Measurements from ENCODE around the gene SLC7A10.

The SLC7A10 gene

GRCh38 chr19:33221638-33222037, 4.0 kb downstream of the SLC7A10 start:
- in situ Hi-C loops (cut with MboI; ENCODE audit: low sequenced_read_pairs, unreplicated experiment): no loop called here
- DNase-seq (ENCODE audit: low spot score): no peak
- TF ChIP-seq CTCF (IDR thresholded peaks at IDR 0.05; ENCODE audit: borderline replicate concordance, control extremely low read depth, extremely low read depth, insufficient read depth, missing control alignments): no peak

- in situ Hi-C loops (cut with MboI; ENCODE audit: low sequenced_read_pairs, unreplicated experiment): no loop called here
- DNase-seq (ENCODE audit: low spot score): no peak
These were observed 4.9 kb downstream of the SLC7A10 start for GRCh38 chr19:33220735-33221134.

GRCh38 chr19:33220115-33220514, 5.5 kb downstream of the SLC7A10 start:
- TF ChIP-seq CTCF (IDR thresholded peaks at IDR 0.05; ENCODE audit: borderline replicate concordance, control extremely low read depth, extremely low read depth, insufficient read depth, missing control alignments): no peak
- in situ Hi-C loops (cut with MboI; ENCODE audit: low sequenced_read_pairs, unreplicated experiment): no loop called here
- no peak for DNase-seq (ENCODE audit: low spot score)

More at GRCh38 chr19:33220735-33221134, 4.9 kb downstream of the SLC7A10 start:
- TF ChIP-seq CTCF (IDR thresholded peaks at IDR 0.05; ENCODE audit: borderline replicate concordance, control extremely low read depth, extremely low read depth, insufficient read depth, missing control alignments): no peak

GRCh38 chr19:33219261-33219815, 6.3 kb downstream of the SLC7A10 start:
- no peak for DNase-seq (ENCODE audit: low spot score)
- in situ Hi-C loops (cut with MboI; ENCODE audit: low sequenced_read_pairs, unreplicated experiment): no loop called here

GRCh38 chr19:33217881-33218280, 7.8 kb downstream of the SLC7A10 start:
- DNase-seq (ENCODE audit: low spot score): no peak
- in situ Hi-C loops (cut with MboI; ENCODE audit: low sequenced_read_pairs, unreplicated experiment): no loop called here
- no peak for TF ChIP-seq CTCF (IDR thresholded peaks at IDR 0.05; ENCODE audit: borderline replicate concordance, control extremely low read depth, extremely low read depth, insufficient read depth, missing control alignments)

More at GRCh38 chr19:33219261-33219815, 6.3 kb downstream of the SLC7A10 start:
- no peak for TF ChIP-seq CTCF (IDR thresholded peaks at IDR 0.05; ENCODE audit: borderline replicate concordance, control extremely low read depth, extremely low read depth, insufficient read depth, missing control alignments)

- no peak for DNase-seq (ENCODE audit: low spot score)
- in situ Hi-C loops (cut with MboI; ENCODE audit: low sequenced_read_pairs, unreplicated experiment): no loop called here
- TF ChIP-seq CTCF (IDR thresholded peaks at IDR 0.05; ENCODE audit: borderline replicate concordance, control extremely low read depth, extremely low read depth, insufficient read depth, missing control alignments): no peak
These were observed 9.3 kb downstream of the SLC7A10 start for GRCh38 chr19:33216198-33216830.
